HG02678 (cell line): ENCODE data around the gene CLTCL1.
"Not testable (repeated sequence)": the region's sequence is repeated elsewhere in the genome, so short reads cannot be mapped to it uniquely, and the experiment has no call there.

Source experiments
- ATAC-seq: cut with Tn5 transposase; IDR thresholded peaks from one replicate; pipeline ENCODE4 v1.9.1; 2021; ENCODE audit warnings: mild to moderate bottlenecking, moderate library complexity; ENCODE audit not compliant: unreplicated experiment

The CLTCL1 gene

GRCh38 chr22:19222242-19223005 is 69.1 kb downstream of the CLTCL1 start:
- no peak for ATAC-seq

- ATAC-seq: no peak
Measured at GRCh38 chr22:19220867-19221266, 70.7 kb downstream of the CLTCL1 start.

DNA sequence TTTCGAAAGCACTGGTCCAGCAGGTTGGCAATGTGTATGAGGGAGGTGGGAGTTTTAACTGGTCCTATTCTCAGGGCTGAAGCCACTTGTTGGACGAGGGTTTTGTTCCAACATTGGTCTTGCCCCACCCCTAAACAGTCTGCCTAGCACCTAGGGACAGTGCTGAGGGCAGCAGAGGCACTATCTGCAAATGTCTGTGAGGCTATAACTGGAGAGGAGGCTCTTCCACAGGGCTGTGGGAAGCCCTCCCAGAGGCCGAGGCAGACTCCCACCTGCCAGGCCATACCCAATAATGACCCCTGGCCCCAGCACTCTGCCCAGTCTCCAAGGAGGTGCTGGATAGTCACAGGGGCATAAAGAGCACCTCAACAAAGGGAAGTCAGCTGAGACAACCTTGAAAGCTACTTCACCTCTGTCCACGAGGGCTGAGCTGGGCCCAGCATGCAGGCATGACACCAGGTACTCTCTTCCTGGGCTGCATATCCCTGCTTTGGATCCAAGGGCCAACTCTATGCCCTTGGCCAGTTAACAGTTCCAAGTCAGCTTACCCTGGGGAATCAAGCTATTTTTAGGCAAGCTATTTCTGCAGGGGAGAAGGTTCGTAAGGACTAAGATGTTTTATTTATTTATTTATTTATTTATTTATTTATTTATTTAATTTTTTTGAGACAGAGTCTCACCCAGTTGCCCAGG is 72.8 kb downstream of the CLTCL1 start:
- ATAC-seq: no peak

GRCh38 chr22:19216579-19216978 is 74.9 kb downstream of the CLTCL1 start:
- ATAC-seq: no peak

DNA sequence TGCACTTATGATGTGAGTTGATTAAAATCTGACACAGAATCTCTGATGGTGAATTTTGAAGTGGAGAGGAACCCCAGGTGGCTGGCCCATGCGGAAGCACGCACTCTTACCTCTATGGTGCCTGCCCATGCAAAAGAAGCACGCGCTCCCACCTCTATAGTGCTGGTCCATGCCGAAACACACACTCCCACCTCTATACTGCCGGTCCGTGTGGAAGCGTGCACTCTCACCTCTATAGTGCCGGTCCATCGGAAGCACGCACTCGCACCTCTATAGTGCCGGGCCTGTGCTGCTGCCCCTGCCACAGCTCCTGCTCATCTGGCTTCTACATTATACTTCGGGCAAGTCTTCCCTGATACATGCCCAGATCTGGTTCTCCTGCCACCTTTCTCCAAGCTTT is 76.2 kb downstream of the CLTCL1 start:
- no peak for ATAC-seq

GRCh38 chr22:19214078-19214473 is 77.4 kb downstream of the CLTCL1 start:
- ATAC-seq: no peak

DNA sequence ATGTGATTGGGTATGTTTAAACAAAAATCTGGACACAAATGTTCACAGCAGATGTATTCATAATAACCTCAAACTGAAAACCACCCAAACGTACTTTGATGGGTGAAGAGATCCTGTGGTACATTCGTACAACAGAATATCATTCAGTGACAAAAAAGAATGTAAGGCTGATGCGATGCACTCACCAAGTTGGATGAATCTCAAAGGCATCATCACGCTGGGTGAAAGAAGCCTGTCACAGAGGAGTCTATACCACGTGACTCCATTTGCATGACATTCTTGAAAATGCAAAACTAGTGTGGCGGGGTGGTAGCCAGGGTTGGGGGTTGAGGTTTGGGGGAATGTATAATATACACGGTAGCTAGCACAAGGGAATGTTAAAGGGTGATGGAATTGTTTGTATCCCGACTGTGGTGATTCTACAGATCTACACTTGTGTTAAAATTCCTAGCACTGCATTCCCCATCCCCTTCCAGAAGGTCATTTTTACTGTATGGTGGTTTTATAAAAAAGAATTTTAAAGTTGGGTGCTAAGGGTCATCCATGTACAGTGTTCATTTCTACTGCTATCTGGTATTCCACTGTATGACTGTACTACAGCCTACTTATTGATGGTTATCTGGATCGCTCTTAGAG is 78.0 kb downstream of the CLTCL1 start:
- no peak for ATAC-seq

GRCh38 chr22:19213001-19213400 is 78.5 kb downstream of the CLTCL1 start:
- ATAC-seq: no peak

DNA sequence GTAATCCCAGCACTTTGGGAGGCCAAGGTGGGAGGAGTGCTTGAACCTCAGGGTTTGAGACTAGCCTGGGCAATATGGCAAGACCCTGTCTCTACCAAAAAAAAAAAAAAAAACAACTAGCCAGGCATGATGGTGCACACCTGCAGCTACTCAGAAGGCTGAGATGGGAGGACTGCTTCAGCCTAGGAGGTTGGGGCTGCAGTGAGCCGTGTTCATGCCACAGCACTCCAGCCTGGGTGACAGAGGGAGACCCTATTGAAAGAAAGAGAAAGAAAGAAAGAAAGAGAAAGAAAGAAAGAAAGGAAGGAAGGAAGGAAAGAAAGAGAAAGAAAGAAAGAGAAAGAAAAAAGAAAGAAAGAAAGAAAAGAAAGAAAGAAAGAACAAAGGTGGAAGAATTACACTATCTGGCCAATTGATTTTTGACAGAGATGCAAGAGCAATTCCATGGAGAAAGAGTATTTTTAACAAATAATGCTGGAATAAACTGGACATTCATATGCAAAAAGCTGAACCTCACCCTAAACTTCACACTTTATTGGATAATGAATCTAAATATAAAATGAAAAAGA is 79.1 kb downstream of the CLTCL1 start:
- ATAC-seq: no peak

- no peak for ATAC-seq
Measured at GRCh38 chr22:19210188-19210587, 81.3 kb downstream of the CLTCL1 start.

DNA sequence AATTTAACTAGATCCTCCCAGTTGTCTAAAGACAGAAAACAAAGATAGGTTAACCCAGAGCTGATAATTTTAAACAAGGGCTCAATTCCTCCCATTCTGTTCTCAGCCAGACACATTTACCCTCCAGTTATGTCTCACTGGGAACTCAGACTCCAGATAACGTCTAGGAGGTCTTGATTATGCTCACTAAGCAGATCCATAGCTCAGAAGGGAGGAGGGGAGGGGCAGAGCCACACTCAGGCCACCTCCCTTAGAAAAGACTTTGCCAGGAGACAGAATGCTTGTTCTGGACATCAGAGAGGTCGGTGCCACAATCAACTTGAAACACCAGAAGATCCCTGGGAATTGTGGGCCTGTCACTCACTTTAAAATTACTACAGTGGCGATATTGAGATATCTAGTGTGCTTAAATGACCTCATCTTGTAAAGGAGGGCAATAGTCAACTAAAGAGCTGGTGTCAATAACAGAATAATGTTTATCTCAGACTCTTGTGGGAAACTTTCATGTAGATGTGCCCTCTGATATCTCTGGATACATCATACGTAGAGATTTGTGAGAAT is 83.2 kb downstream of the CLTCL1 start:
- ATAC-seq: no peak

DNA sequence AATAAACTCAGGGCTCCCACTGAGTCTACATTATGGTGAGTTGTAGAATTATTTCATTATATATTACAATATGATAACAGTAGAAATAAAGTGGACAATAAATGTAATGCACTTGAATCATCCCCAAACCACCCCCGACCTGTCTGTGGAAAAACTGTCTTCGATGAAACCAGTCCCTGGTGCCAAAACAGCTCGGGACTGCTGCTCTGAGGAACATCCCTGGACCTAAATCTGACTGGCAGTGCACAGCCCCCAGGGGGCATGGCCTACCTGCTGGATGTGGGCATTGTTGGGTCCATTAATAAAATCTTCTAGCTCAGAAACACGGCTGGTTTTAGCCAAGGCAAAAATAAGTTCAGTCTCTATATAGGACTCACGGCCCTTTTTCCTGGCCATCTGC is 83.6 kb downstream of the CLTCL1 start:
- no peak for ATAC-seq

DNA sequence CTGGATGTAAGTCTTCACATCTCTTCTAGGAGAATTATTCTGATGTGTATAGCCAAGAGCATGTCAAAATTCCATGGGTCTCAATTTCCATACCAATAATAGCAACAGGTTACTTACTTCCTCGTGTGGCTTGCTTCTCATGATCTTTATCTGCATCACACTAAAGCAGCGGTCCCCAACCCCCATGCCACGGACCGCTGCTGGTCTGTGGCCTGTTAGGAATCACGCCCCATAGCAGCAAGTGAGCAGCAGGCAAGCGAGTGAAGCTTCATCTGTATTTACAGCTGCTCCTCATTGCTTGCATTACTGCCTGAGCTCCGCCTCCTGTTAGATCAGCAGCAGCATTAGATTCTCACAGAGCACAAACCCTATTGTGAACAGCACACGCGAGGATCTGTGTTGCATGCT is 84.1 kb downstream of the CLTCL1 start:
- ATAC-seq: no peak

GRCh38 chr22:19206287-19206686 is 85.2 kb downstream of the CLTCL1 start:
- ATAC-seq: no peak

DNA sequence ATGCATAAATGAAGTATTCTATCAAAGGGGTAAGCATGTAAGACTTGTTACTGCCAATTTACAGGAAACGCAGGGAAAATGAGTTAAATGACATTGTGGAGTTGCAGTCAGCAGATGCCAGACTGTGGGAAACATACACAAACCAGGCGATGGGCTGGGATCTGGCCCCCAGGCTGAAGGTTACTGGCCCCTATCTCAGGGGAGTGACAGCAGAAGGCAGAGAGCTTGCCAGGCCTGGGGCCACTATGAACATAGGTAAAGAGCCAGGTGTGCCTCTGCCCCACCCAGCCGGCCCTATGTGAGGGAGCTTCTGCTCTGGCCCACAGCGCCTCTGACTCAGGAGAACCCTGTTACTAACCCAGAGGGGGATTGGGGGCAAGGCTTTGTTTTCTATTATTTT is 86.9 kb downstream of the CLTCL1 start:
- ATAC-seq: no peak

GRCh38 chr22:19203834-19204233 is 87.7 kb downstream of the CLTCL1 start:
- no peak for ATAC-seq

GRCh38 chr22:19202799-19203186 is 88.7 kb downstream of the CLTCL1 start:
- ATAC-seq: not testable (repeated sequence)

DNA sequence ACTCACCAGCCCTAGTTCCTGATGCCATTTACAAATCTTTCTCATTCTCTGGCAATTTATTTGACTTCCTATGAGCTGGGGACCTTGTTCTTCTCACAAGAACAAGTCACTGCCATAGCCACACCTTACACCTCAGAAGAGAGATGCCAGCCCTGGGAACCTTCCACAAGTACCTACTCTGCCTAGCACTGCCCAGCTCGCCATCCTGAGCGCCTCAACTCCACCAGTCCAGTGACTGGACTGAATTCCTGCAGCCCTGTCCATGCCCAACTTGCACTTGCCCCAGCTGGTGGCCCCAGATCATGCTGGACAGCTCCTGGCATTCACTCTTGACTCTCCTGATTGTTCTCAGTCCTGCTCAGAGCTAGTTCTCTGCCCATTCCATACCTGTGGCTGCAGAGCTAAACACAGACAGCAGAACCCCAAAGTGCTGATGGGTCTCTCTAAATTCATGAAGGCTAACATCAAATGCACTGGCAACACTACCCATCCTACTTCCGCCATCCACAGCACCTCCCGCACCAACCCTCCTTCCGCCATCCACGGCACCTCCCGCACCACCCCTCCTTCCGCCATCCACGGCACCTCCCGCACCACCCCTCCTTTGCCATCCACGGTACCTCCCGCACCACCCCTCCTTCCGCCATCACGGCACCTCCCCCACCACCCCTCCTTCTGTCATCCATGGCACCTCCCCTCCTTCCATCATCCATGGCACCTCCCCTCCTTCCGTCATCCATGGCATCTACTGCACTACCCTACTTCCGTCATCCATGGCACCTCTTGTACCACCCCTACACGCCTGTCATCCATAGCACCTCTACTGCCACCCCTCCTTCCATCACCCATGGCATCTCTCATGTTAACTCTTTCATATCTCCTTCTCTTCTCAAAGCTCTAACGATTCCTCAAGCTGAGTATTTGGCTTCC is 89.4 kb downstream of the CLTCL1 start:
- ATAC-seq: no peak

DNA sequence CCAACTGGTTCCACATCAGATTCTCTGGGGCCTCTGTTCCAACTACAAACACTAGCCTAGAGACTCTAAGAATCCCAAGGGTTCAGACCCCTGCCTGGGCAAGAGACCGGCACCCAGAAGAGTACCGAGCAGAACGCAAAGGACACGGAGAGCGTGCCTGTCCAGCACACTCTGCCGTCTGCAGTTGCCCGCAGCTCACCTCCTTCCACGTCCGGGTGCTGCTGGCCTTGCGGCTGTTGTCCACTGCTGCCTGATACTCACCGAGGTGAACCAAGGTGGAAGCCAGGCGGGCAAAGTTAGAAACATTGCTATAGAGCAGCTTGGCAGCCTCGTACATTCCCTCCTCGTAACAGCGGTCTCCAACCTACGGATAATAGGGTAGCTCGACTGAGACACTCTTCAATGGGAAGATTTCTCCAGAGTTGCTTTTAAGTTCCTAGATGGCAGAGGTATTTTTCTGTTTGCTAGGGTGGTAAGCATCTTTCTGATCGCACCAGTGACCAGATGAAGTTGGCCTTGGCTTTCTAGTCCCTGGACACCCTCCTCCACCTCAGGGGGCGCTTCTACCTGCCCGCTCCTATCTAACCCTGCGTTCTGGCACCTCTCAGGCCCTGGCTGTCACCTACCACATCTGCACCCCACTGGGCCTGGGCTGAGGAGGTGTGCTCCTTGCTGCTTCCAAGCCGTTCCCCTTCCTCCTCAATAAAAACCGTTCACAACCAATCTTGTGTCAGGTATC is 90.2 kb downstream of the CLTCL1 start:
- ATAC-seq: no peak

- no peak for ATAC-seq
Measured at GRCh38 chr22:19199479-19199878, 92.0 kb downstream of the CLTCL1 start.
